Stimulated activated CD4-positive, alpha-beta T cell treated with anti-CD3 and anti-CD28 coated beads, Interleukin-15, amount 100 ng/mL, for 1 hour (primary cell): ENCODE data around the gene KLHL17.

ENCODE experiments used
- DNase-seq, 2 donors: peaks; one replicate each; pipeline ENCODE4 v3.0.0-alpha.2; 2020; ENCODE audit warnings: low read depth in 1 of 2, low spot score in 1 of 2

KLHL17 gene

DNA sequence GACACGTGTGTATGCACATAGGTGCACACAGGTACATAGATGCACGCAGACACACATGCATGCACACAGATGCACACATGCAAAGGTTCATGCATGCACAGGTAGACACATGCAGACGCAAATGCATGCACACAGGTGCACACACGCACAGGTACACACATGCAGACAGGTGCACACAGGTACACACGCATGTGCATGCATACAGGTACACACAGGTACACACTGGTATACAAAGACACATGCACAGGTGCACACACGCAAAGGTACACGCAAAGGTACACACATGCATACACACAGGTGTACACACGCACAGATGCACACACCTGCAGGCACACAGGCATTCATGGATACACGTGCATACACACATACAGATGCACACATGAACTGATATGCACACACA lies 10.1 kb upstream of the KLHL17 start:
- DNase-seq = no peak

DNA sequence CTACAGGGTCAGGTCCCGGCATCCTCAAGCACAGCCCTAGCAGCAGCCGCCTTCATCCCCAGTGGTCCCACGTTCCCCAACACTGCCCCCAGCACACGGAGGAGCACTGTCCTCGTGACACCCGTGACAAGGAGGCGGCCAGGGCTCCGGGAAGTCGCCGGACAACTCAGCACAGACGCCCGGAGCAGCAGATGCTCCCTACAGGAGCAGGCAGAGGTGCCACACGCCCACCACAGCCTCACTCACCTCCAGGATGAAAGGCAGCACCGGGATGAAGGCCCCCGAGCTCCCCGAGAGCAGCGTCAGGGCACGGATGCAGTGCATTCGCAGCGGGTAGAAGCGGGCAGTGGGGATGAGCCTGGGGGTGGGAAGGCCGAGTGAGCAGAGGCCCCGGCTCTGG lies 9.5 kb upstream of the KLHL17 start:
- no peak for DNase-seq

DNA sequence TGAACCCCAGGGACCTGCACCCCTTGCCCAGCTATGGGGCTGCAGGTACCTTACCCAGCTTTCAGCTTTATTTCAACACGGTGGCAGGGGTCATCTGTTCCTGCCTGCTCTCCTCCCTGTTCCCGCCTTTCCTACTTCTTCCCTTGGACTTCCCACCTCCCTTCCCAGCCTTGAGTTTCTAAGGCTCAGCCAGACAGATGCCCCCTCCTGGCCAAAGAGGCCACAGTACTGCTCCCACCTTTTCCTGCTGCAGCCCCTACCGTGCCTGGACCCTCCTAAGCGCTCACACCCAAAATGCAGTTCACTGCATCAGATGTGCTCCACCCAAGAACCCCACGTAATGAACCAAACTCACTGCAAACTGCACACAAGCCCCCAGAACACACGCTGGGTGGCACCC lies 9.0 kb upstream of the KLHL17 start:
- no peak for DNase-seq

DNA sequence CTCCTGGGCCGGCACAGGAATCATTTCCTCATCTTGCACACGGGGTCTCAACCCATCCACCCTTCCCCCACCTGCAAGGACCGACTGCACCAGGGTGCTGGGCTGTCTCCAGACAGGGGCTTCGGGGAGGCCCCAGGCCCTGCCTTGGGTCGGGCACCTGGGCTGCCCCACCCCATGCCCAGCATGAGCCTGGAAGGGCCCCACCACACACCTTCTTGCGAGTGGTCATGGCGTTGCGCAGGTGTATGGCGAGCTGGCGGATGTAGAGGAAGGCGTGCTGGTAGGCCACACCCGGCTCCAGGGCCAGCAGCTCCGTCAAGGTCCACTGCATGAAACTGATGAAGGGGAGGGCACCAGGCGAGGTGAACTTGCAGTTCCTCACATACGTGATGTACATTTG lies 8.2 kb upstream of the KLHL17 start:
- no peak for DNase-seq

DNA sequence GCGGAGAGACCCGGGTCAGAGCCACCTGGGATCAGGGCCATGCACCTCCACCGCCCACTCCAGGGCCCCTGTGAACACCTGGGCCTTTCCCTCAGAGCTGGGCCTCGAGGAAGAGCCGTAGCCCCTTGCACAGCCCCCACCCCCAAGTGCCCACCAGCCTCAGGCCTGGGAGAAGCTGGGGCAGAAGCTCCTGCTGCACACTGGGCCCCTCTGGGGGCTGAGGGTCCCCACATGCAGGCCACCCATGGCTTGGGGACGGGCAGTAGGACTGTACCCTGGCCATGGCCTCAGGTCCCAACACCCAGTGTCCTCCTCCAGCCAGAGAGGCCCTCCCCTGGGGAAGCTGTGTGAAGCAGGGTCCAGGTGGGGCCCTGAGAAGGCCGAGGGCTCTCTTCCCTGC lies 7.8 kb upstream of the KLHL17 start:
- DNase-seq = no peak

DNA sequence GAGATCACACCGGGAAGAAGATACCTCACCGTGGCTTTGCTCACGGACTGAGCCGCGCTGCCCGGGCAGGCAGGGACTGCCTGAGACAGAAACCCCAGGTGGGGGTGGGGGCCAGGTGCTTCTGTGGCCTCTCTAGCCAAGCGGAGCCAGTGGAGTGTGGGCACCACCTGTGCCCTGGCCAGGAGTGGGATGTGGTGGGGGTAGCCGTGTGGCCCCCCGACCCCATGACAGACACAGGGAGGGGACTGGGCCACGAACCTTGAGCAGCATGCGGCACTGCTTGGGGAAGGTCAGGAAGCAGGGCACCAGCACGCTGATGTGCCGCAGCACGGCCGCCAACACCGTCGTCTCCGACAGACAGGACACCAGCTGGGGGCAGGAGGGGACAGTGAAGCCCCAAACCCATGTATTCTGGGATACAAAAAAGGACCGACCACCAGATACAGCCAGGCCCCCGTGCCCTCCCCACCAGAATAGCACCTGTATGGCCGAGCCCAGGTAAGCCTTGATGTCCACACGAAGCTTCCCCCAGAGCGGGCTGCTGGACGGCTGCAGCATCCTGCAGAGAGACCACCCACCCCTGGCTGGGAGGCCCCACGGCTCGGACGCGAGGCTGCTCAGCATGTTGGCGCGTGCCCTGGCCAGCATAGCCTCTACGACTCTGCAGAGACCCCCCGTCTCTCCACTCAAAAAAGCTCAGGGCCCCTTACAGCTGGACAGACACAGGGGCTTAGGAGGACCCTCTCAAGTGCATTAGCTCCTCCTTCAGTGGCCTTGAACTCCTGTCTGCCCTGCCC lies 6.7 kb upstream of the KLHL17 start:
- no peak for DNase-seq

DNA sequence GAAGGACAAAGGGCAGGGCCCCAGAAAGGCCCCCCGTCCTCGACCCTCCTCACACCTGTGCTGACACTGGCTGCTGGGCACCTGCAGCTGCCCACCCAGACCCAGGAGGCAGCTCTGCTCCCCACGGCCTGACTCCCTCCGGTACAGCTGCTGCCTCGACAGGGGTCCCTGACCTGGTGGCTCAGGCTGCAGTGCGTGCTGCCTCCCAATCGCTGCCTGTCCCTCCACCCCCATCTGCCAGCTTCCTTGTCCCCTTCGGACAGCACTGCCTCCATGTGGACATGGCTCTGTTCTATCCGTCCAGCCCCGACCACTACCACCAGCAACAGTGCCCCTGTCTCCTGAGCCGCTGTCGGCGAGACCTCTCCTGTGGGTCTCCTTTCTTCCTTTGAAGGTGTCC lies 5.5 kb upstream of the KLHL17 start:
- no peak for DNase-seq

DNA sequence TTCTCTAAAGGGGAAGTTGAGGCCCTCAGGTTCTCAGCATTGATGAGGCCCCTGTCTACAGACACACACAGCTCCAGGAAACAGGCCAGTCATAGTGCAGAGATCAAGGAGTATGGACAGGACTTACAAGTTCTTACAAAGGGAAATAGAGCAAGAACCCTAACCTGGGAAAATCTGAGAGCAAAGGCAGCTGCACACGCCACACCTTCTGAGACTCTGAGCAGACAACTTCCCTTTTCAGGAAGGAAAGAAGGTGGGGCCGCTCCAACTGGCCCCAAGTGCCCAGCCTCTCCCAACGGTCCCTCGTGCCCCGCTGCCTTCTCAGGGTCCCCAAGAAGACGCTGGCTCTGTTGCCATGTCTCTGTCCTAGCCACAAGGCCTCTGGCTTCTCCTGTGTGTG lies 4.9 kb upstream of the KLHL17 start:
- DNase-seq = no peak

DNA sequence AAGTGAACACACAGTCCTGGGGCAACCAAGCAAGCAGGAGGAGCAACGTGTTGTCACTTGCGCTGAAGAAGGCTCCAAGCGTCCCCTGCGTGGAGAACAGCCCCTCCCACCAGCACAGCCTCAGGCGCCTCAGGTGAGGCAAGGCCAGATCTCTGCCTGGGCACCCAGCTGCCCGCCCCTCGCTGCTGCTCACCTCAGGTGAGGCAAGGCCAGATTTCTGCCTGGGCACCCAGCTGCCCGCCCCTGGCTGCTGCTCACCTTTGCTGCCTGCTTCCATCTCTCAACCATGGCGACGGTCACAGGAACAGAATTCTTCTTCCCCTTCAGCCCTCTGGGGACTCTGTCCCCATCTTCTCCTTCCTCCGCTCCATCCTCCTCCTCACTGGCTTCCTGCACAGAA lies 3.7 kb upstream of the KLHL17 start:
- DNase-seq = no peak

DNA sequence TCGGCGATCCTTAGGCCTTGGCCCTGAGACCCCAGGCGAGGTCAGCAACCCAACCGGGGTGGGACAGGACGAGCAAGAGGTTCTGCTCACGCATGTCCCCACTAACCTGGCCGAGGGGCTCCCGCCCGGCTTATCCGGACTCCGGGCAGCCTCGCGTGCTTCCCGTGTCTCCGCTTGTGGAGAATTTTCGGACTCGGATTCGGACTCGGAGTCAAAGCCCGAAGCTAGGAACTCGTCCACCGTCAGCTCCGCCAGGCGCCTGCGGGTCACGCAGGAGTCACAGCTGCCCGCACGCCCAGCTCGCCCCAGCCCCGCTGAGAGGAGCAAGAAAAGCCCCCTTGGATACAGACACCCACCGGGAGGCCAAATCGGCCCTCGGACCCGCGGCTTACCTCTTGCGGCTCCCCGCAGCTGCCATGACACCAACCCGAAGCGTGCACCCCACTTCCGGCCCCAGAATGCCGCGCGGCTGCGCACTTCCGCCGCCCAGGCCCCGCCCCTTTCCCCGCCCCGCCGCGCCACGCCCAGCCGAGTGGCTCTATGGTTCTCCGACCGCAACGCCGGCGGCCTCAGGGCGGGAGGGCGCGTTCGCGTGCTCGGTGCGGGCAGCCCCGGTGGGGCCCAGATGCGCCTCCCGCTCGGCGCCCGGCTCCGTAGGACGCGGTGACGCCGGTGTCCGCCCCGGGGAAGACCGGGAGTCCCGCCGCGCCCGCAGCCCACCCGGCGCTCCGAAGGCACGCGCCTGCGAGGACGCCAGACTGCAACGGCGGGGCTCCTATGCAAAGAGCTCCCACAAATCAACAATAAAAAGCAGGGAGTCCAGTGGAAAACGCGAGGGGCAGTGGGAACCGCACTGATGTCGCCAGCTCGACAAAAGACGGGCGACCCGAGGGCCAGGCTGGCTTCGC lies 1.3 kb upstream of the KLHL17 start, which contains the start of gene NOC2L:
Gene NOC2L (minus strand): TSS at position 434 of the 908 bp plus-strand sequence. CDS start 16 bp downstream, at position 418.
- peak; percentile 96 to 99 for DNase-seq

DNA sequence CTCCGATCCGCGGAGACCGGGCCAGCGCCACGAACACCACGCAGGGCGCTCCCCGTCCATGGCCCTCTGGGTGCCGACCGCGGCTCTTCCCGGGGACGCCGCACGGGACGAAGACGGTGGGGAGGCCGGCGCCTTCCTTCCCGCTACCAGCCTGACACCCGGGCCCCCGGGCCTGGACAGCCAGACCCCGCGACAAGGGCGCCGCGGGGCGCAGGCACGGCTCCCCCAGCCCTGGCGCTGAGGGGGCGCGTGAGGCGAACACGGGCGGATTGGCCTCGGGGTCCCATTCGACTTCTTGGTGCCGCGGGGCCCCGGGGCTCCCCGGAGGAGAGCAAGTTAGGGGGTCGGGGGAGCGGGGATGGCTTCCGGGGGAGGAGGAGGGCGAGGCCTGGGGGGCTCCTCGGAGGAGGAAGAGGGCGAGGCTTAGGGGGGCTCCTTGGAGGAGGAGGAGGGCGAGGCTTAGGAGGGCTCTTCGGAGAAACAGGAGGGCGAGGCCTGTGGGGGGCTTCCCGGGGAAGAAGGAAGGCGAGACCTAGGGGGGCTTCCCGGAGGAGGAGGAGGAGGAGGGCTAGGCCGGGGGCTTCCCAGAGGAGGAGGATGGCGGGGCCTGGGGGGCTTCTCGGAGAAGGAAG lies 537 bp upstream of the KLHL17 start:
- no peak for DNase-seq

DNA sequence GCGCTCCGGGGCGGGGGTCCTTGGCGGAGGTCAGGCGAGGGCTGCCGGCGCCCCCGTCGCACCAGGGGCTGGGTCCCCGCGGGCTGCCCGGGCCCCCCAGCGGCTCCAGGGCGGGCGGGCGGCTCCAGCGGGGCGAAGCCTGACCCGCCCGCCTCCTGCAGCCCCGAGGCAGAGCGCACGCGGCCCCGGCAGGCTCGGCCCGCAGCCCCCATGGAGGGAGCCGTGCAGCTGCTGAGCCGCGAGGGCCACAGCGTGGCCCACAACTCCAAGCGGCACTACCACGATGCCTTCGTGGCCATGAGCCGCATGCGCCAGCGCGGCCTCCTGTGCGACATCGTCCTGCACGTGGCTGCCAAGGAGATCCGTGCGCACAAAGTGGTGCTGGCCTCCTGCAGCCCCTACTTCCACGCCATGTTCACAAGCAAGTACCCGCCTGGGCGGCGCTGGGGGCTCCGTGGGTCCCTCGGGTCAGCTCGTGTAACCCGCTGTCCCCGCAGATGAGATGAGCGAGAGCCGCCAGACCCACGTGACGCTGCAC lies 817 bp downstream of the KLHL17 start:
- DNase-seq = no peak

DNA sequence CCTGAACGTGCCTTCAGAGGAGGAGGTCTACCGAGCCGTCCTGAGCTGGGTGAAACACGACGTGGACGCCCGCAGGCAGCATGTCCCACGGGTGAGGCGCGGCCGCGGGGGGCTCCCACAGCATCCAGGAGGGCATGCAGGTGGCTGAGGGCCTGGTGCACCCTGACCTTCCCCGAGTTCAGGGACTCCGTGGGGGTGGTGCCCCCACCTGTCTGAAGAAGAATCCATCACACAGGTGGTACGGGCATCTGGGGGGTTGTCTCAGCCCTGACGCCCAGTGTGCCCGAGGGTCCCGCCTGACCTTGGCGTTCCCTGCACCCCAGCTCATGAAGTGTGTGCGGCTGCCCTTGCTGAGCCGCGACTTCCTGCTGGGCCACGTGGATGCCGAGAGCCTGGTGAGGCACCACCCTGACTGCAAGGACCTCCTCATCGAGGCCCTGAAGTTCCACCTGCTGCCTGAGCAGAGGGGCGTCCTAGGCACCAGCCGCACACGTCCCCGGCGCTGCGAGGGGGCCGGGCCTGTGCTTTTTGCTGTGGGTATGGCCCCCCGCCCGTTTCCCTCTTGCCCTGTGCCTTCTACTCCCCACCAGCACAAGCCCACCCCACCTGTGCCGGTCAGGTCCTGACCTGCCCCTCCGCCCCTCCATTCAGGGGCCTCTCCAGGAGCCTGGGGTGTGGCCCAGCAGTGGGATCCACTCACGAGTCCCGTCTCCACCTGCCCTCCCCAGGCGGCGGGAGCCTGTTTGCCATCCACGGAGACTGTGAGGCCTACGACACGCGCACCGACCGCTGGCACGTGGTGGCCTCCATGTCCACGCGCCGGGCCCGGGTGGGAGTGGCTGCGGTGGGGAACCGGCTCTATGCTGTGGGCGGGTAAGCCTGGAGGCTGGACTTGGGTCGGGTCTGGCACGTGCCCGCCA lies 2.3 kb downstream of the KLHL17 start:
- DNase-seq = no peak

DNA sequence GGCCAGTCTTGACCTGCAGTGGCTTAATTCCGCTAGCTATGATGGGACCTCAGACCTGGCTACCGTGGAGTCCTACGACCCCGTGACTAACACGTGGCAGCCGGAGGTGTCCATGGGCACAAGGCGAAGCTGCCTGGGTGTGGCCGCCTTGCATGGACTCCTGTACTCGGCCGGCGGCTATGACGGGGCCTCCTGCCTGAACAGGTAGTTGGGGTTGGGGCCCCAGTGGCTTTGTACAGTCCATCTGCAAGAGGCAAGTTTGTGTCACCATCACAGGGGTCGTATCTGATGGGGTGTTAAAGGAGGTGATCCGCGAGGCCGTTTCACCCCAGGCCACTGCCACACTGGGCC lies 2.9 kb downstream of the KLHL17 start:
- DNase-seq = no peak

DNA sequence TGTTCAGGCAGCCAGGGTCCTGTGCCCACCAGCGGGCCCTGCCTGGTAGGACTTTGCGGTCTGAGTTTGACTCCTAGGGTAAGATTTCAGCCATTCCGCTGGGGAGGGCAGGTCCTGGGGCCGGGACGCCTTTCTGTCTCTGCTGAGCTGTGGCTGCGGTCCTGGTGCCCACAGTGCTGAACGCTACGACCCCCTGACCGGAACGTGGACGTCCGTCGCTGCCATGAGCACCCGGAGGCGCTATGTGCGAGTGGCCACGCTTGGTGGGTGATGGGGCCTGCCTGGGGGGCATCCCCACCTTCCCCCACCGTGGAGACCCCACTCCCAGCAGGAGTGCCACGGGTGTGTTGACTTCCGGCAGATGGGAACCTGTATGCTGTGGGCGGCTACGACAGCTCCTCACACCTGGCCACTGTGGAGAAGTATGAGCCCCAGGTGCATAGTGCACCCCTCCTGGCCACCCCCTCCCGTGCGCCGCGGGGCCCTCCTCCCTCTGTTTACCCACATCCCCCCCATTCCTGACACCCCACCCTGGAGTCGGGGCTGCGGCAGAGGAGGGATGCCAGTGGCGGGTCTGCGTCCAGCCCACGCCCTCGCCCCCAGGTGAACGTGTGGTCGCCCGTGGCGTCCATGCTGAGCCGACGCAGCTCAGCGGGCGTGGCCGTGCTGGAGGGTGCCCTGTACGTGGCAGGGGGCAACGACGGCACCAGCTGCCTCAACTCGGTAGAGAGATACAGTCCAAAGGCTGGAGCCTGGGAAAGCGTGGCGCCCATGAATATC lies 3.6 kb downstream of the KLHL17 start:
- DNase-seq = no peak

DNA sequence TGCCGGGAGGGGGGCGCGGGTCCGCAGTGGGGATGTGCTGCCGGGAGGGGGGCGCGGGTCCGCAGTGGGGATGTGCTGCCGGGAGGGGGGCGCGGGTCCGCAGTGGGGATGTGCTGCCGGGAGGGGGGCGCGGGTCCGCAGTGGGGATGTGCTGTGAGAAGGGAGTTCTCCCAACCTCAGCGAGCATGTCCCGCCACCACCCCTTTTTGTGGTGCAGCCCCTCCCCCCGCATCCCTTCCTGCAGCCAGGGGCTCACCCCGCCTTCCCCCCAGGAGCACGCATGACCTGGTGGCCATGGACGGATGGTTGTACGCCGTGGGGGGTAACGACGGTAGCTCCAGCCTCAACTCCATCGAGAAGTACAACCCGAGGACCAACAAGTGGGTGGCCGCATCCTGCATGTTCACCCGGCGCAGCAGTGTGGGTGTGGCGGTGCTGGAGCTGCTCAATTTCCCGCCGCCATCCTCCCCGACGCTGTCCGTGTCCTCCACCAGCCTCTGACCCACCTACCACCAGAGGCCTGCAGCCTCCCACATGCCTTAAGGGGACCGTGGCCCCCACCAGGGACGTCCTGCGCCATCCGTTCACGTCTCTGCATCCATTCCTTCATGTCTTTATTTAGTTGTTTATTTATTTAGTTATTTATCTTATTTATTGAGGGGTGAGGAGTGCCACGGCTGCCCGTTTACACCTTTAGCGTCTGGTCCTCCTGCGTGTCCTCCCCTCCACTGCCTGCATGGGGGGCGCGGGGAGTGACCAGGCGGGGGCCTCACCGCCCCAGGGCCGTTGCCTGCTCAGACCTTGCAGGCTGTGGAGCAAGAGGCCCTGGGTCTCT lies 4.5 kb downstream of the KLHL17 start:
- no peak for DNase-seq

DNA sequence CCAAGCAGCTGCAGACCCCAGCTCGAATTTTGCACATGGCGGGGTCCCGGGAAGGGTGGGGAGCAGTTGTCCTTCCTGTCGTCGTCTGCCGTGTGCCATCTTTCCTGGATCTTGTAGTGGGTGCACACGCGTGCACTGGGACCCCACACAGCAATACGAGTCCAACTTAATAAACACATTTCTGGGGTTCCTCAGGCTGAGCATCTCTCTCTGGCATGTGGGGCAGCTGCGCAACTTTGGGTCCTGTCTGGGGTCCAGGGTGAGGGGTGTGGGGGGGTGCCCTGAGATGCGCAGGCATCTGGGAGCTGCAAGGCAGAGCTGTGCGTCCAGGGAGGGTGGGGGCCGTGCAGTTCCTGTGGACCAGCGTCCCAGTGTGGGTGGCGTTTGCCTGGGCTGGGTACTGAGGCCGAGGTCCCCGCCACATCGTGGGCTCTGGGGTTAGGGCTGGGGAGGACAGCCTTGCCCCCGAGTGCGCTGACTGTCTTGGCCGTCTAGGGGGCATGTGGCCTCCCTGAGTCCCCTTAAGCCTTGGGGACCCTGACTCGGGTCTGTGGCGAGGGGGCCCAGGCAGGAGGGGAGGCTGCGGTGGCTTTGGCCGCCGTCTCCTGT lies 5.2 kb downstream of the KLHL17 start:
- DNase-seq = no peak

DNA sequence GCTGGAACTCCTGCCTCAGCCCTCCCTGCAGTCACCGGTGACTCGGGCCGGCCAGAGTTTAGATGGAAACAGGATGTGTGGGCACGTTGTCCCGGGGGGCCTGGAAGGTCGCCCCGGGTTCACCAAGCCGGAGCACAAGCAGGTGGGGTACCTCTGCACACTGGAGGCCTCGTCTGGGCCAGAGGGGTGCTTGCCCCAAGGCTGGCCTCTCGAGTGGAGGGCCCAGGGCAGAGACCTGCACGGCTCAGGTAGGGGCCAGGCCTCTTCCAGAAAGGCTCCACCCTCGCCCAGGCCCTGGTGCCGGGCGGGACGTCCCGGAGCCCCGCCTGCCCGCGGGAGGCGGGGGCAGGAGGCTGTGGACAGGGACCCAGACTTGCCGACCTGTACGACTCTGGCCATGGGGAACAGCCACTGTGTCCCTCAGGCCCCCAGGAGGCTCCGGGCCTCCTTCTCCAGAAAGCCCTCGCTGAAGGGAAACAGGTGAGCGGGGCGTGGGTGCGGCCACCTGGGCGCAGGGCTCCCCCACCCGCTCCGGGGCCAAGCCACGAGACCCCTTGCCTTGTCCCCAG lies 5.8 kb downstream of the KLHL17 start, which contains the start of gene PLEKHN1:
Gene PLEKHN1 (plus strand): TSS at position 348 of the 569 bp plus-strand sequence. CDS start 50 bp downstream, at position 398.
- DNase-seq = no peak
